Bronchial epithelial cell (primary cell): Measurements from ENCODE around the gene IGDCC3. TPM values are rescaled to one million over a fixed set of nuclear protein-coding genes. Genes with fewer than 3 reads are reported as not detected.

ENCODE experiments used
- DNase-seq: peaks from one replicate; pipeline ENCODE4 v3.0.0-alpha.2; 2010; ENCODE audit warnings: low read depth
- FAIRE-seq: peaks from 2 replicates; lab custom pipeline; 2011; peaks lifted over from hg19 to GRCh38; lab: Jason Lieb, UNC
- H3K27me3 ChIP-seq: 2 replicates; pipeline ENCODE4 v1.5.1; 2011; ENCODE audit warnings: low read length; ENCODE audit not compliant: control insufficient read depth, insufficient read depth
- H3K36me3 ChIP-seq: 2 replicates; pipeline ENCODE4 v1.5.1; 2011; ENCODE audit warnings: low read length; ENCODE audit not compliant: control insufficient read depth, insufficient read depth
- H3K4me3 ChIP-seq: 2 replicates; pipeline ENCODE4 v1.5.1; 2011; ENCODE audit warnings: mild to moderate bottlenecking, low read depth, low read length, control low read depth
- total RNA-seq: library from RNA; depleted of rRNA; stranded (reverse); fragments of >200 nt; gene quantifications from 2 replicates; pipeline ENCODE4 v1.2.1, GENCODE V29; 2014
- TF ChIP-seq, protein P1 (sequence below): IDR thresholded peaks from 2 replicates; pipeline ENCODE4 v1.5.1; 2011; ENCODE audit warnings: mild to moderate bottlenecking, moderate library complexity, low read length, control low read depth, inconsistent platforms; ENCODE audit not compliant: insufficient read depth, severe bottlenecking

The IGDCC3 gene
- total RNA-seq, 1 donor from 2014 or later = not detected

DNA sequence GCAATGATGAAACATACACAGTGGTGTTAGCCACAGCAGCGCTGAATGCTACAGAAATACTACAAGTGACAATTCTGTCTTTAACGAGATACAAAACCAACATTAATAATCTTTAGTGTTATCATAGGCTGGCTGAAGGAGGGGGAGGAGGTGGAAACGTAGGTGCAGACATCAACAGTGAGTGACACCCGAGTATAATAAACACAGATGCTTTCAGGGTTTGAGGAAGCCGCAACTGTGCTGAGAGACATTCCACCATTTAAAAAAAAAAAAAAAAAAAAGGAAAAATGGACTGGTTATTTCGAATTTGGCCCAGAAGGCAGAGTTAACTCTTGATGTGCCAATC lies 4.3 kb upstream of the IGDCC3 start:
- no peak for FAIRE-seq
- no peak overlapping the region for H3K4me3 ChIP-seq
- no peak for DNase-seq
- H3K36me3 ChIP-seq = no peaks in the 10 kb centered on the region
- peaks cover 21% of the 10 kb centered on the region for H3K27me3 ChIP-seq
- TF ChIP-seq, protein P1, sequence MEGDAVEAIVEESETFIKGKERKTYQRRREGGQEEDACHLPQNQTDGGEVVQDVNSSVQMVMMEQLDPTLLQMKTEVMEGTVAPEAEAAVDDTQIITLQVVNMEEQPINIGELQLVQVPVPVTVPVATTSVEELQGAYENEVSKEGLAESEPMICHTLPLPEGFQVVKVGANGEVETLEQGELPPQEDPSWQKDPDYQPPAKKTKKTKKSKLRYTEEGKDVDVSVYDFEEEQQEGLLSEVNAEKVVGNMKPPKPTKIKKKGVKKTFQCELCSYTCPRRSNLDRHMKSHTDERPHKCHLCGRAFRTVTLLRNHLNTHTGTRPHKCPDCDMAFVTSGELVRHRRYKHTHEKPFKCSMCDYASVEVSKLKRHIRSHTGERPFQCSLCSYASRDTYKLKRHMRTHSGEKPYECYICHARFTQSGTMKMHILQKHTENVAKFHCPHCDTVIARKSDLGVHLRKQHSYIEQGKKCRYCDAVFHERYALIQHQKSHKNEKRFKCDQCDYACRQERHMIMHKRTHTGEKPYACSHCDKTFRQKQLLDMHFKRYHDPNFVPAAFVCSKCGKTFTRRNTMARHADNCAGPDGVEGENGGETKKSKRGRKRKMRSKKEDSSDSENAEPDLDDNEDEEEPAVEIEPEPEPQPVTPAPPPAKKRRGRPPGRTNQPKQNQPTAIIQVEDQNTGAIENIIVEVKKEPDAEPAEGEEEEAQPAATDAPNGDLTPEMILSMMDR = no peak

- peaks cover 26% of the 10 kb centered on the region for H3K27me3 ChIP-seq
- DNase-seq (no peak), FAIRE-seq (no peak)
- H3K4me3 ChIP-seq = no peak overlapping the region
- TF ChIP-seq, protein P1 = no peak
- no peaks in the 10 kb centered on the region for H3K36me3 ChIP-seq
These were observed 3.8 kb upstream of the IGDCC3 start for GRCh38 chr15:65381445-65382145.

GRCh38 chr15:65379986-65380385 lies 2.2 kb upstream of the IGDCC3 start:
- Histone ChIP-seq H3K36me3 (no peaks in the 10 kb centered on the region), H3K27me3 (peaks cover 38% of the 10 kb centered on the region), H3K4me3 (no peak overlapping the region)
- TF ChIP-seq, protein P1 = no peak
- DNase-seq (no peak), FAIRE-seq (no peak)

DNA sequence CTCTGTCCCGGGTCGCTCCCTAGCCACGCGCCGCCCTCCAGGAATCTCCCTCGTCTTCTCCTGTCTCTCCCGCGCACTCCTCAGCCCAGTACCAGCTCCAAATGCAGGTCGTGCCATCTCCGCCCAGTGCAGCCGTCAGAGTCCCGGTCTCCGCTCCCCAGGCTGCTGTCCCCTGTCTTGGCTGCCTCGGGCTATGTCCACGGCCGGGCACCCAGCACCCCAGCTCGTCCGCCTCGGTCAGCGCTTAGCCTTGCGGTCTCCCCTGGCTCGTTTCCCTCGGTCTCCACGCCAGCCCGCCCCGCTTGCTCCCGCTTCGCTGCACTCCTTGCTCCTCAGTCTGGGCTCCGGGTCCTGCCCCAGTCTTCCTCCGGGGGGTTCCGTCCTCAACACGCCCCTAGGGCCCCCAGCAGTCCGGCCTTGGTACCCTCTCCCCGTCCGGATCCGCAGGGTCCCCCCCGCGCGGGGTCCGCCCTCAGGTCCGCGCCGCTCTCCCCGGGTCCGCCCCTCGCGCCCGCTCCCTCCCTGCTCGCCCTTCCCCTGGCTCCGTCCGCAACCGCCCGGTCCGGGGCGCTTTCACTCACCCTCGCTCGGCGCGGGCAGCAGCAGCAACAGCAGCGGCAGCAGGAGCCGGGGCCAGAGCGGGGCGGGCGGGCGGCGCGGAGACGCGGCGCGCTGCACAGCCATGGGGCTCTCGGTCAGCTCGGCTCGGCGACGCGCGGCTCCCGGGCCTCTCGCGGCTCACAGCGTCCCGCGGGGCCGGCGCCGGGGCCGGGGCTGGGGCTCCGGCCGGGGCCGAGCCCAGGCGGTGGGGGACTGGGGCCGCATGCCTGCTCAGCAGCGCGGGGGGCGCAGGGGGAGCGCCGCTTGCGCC lies 462 bp downstream of the IGDCC3 start:
- no peak for FAIRE-seq
- Histone ChIP-seq H3K4me3 (peak overlapping the region; percentile 18), H3K27me3 (peaks cover 41% of the 10 kb centered on the region), H3K36me3 (no peaks in the 10 kb centered on the region)
- DNase-seq = no peak
- TF ChIP-seq, protein P1 = no peak

DNA sequence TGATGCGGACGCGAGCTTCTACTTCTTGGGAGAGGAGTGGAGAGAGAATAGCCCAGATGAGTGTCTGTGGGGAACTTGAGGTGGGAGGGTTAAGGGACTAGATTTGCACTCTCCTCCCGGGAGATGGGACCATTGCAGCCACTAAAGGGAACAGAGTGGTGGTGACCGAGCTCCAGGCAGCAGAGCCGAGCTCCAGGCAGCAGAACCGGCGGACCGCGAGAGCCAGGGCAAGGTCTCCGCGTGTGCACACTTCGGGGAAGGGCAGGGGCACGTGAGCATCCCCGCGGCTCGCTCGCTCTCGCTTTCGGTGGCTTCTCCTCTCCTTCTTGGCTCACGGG lies 1.1 kb downstream of the IGDCC3 start:
- Histone ChIP-seq H3K4me3 (no peak overlapping the region), H3K27me3 (peaks cover 39% of the 10 kb centered on the region), H3K36me3 (no peaks in the 10 kb centered on the region)
- FAIRE-seq (no peak), DNase-seq (no peak)
- TF ChIP-seq, protein P1 = no peak
